ENCODE data around the gene SLC1A6.
"Not testable (repeated sequence)": the region's sequence is repeated elsewhere in the genome, so short reads cannot be mapped to it uniquely, and the experiment has no call there.

SLC1A6 gene

DNA sequence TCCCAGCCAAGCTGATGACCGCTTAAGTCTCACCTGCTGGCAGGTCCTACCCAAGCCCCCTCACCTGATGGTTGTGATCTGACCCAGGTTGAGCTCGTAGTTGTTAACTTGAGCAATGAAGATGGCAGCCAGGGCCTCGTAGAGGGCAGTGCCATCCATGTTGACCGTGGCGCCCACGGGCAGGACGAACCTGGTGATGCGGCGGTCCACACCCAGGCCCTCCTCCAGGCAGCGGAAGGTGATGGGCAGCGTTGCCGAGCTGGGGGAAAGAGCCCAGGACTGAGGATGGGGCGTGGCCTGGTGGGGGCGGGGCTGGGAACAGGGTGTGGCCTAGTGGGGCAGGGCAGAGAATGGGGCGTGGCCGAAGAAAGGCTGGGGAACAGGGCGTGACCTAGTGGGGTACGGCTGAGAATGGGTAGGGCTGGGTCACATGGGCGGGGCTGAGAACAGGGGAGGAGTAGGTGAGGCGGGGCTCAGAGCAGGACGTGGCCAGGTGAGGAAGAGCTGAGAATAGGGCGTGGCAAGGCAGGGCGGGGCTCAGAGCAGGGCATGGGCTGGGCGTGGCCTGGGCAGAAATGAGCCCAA, 25.5 kb downstream of the SLC1A6 start:
- no peak for DNase-seq

- DNase-seq = no peak
These were observed 26.9 kb downstream of the SLC1A6 start for GRCh38 chr19:14952767-14953166.

GRCh38 chr19:14950421-14950820, 29.2 kb downstream of the SLC1A6 start:
- no peak for DNase-seq

- DNase-seq = no peak
These were observed 29.8 kb downstream of the SLC1A6 start for GRCh38 chr19:14949876-14950275.

GRCh38 chr19:14949413-14949812, 30.3 kb downstream of the SLC1A6 start:
- DNase-seq = not testable (repeated sequence)

- DNase-seq = no peak
These were observed 35.2 kb downstream of the SLC1A6 start for GRCh38 chr19:14944456-14944855.

DNA sequence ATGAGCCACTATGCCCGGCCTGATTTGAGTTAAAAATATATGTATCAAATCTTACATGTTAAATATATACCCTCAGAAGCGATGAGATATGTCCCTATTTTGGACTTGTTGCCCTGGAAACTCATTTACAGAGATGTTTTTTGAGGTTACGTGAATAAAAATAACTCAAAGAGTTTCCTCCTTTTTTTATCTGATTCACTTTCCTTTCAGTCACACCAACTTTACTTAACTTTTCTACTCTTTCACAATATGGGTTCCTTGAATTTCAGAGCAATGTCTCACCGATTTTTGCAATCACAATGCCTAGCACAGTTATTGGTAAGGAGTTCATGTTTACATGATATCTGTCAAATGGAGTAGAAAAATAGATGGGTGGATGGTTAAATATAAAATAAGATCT, 36.1 kb downstream of the SLC1A6 start:
- DNase-seq = no peak

DNA sequence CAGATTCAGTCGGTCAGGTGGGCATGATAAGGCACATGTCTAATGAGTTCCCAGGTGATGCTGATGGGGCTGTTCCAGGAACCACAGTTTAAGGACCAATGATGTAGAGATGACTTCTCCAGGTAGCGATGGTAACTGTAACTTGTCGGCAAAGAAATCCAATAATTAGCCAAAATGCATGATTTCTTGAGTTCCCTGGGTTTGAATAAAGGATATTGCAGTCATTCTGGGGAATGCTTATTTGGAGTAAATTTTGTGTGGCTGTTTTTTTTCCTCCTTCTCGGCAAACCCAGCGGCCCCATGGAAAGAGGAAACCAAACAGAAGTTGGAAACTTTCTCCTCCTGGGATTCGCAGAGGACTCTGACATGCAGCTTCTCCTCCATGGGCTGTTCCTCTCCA, 38.5 kb downstream of the SLC1A6 start, which contains the start of gene OR7C2:
Gene OR7C2, plus strand, starts transcription at position 301 of the 400 bp plus-strand sequence. Its CDS starts 0 bp downstream, at position 301.
- no peak for DNase-seq

DNA sequence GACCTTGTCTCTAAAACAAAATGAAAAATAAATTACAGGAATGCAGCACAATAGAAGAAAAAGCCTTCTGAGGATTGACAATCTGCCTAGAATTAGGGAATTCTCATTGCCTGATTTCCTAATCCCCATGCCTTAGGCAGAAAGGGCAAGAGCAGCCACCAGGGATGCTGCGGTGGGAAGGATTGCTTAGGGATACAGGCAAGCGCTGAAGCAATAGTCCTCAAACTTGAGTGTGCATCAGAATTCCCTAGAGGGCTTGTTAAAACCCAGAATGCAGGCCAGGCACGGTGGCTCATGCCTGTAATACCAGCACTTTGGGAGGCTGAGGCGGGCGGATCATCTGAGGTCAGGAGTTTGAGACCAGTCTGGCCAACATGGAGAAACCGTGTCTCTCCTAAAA, 39.4 kb downstream of the SLC1A6 start:
- DNase-seq = no peak

DNA sequence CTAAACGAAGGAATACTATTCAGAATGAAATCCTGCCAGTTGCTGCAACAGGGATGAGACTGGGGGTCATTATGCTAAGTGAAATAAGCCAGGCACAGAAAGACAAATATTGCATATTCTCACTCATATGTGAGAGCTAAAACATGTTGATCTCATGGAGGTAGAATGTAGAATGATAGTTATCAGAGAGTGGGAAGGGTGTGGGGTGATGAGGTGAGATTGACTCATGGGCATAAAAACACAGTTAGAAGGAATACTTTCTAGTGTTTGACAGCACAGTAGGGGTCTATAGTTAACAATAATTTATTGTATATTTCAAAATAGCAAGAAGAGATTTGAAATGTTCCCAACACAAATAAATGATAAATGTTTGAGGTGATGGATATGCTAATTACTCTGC, 46.2 kb downstream of the SLC1A6 start:
- no peak for DNase-seq

- no peak for DNase-seq
These were observed 62.8 kb downstream of the SLC1A6 start for GRCh38 chr19:14916848-14917247.

DNA sequence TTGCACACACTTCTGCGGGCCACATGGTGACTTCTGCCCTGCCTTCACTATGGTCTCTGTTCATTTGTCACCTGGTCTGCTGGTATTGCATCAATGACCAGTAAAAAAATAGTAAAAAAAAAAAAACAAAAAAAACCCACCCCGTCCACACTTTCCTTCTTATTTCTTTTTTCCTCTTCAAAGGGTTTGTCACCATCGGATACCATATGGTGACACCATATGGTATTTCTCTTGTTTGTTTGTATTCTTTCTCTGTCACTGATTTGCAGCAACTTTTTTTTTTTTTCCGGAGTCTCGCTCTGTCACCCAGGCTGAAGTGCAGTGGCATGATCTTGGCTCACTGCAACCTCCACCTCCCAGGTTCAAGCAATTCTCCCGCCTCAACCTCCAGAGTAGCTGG, 64.5 kb downstream of the SLC1A6 start:
- DNase-seq = no peak

- no peak for DNase-seq
These were observed 73.0 kb downstream of the SLC1A6 start for GRCh38 chr19:14906711-14907110.

DNA sequence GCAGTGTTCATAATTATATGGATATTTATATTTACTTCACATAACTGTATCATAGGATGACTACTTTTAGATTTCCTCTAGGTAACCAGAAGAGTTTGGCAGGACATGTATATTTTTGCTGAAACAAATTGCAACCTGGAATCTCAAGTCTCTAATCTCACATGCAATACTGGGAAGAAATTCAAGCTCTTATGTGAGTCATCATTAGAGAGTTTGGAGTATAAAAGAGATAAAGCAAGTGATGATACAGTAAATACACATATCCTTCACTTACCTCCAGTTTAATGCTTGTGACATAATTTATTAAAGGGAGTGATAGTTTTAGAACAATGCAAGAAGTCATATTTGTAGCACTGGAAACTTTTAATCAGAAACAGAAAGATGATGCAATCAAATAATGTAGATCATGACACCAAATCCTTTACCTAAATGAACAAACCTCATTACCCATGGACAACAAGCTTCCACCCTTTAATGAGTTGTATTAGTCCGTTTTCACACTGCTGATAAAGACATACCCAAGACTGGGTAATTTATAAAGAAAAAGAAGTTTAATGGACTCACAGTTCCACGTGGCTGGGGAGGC, 77.9 kb downstream of the SLC1A6 start:
- no peak for DNase-seq
